Right lobe of liver (tissue), 4 donors: Measurements from ENCODE around the gene BANK1.

Experiments
- CTCF ChIP-seq, 4 donors: fragments of 200-600 bp in 3 of 4; fragments of 450-650 bp in 1 of 4; IDR thresholded peaks; one replicate each; pipeline versions ENCODE4 v1.5.1 to v1.8.0; 2016 to 2022; ENCODE audit warnings: antibody characterized with exemption in 4 of 4, mild to moderate bottlenecking in 2 of 4
- POLR2A ChIP-seq: fragments of 450-650 bp; IDR thresholded peaks from one replicate; pipeline ENCODE4 v1.6.1; 2017; ENCODE audit warnings: antibody characterized with exemption, mild to moderate bottlenecking
- donor health status: DM: no; HTN: no; CAD: no.
- donor health status: DM: no; HTN: no; CAD: no.
- donor health status: DM: no; HTN: yes; CAD: no.

GRCh38 chr4:102105983-102106382, 315.5 kb downstream of the BANK1 start:
- no peak for TF ChIP-seq POLR2A
- no peak for TF ChIP-seq CTCF (IDR thresholded peaks at IDR 0.05)
